ENCODE measurements around the gene CFAP74. TPM values are rescaled to one million over a fixed set of nuclear protein-coding genes. Genes with fewer than 3 reads are reported as not detected.

The CFAP74 gene
- total and polyA plus RNA-seq, 12 donors: 0.03 TPM; not detected in 11

- WGBS, 2 donors: 63 to 66% methylated on average over 15 to 16 of the region's 16 CpGs
- Histone ChIP-seq H3K4me1 (peaks cover 3 to 13% (median 7%) of the 10 kb centered on the region in 9 donors), H3K36me3 (peaks cover 0 to 6% (median 0%) of the 10 kb centered on the region in 9 donors), H3K27ac (no peak overlapping the region), H3K9me3 (no peaks in the 10 kb centered on the region), H3K4me3 (no peak overlapping the region), H3K27me3 (peaks cover 0 to 50% (median 49%) of the 10 kb centered on the region in 7 donors)
- ATAC-seq: no peak
- no peak for DNase-seq
- intact Hi-C loops (cut with DNase I): no loop called here
- no peak for TF ChIP-seq CTCF (IDR thresholded peaks at IDR 0.05)
Observed at GRCh38 chr1:2052054-2052679, 48.6 kb upstream of the CFAP74 start.

- peaks cover 3 to 19% (median 11%) of the 10 kb centered on the region in 9 donors for H3K4me1 ChIP-seq
- ATAC-seq: no peak
- intact Hi-C loops (cut with DNase I): no loop called here
- peak overlapping the region in 1 of 10 donors; percentile 34 for H3K27ac ChIP-seq
- H3K4me3 ChIP-seq: peak overlapping the region in 9 of 10 donors; percentile 40 to 64 (median 56)
- DNase-seq: no peak
- 14 to 19% methylated on average over 81 to 84 of the region's 84 CpGs for WGBS, 2 donors
- peaks cover 0 to 61% (median 56%) of the 10 kb centered on the region in 7 donors for H3K27me3 ChIP-seq
- no peaks in the 10 kb centered on the region for H3K9me3 ChIP-seq
- TF ChIP-seq CTCF (IDR thresholded peaks at IDR 0.05): no peak
- peaks cover 0 to 3% (median 0%) of the 10 kb centered on the region in 9 donors for H3K36me3 ChIP-seq
Observed at GRCh38 chr1:2050793-2051682, 47.5 kb upstream of the CFAP74 start.

- ATAC-seq: peak in 1 of 8 donors; percentile 5
- Histone ChIP-seq H3K4me1 (peaks cover 8 to 25% (median 17%) of the 10 kb centered on the region in 9 donors), H3K9me3 (no peaks in the 10 kb centered on the region), H3K36me3 (no peaks in the 10 kb centered on the region), H3K4me3 (peak overlapping the region in 9 of 10 donors; percentile 40 to 64 (median 56)), H3K27ac (peak overlapping the region in 1 of 10 donors; percentile 34), H3K27me3 (peaks cover 0 to 67% (median 61%) of the 10 kb centered on the region in 7 donors)
- DNase-seq: no peak
- no peak for TF ChIP-seq CTCF (IDR thresholded peaks at IDR 0.05)
- 2% methylated on average over 34 to 51 of the region's 51 CpGs for WGBS, 2 donors
- intact Hi-C loops (cut with DNase I): no loop called here
Observed at GRCh38 chr1:2050461-2050792, 46.8 kb upstream of the CFAP74 start.

GRCh38 chr1:2049718-2050431 is 46.3 kb upstream of the CFAP74 start, which contains the start of gene PRKCZ:
TSS of gene PRKCZ (plus strand) at chr1:2050411. CDS start at chr1:2050631, 220 bp downstream.
- 2 to 3% methylated on average over 56 to 83 of the region's 83 CpGs for WGBS, 2 donors
- Histone ChIP-seq H3K27ac (peak within 1 kb of the TSS in 3 of 10 donors; percentile 19 to 50 (median 34)), H3K27me3 (peaks cover 0 to 73% (median 61%) of the 10 kb centered on the region in 7 donors), H3K4me1 (peaks cover 12 to 30% (median 22%) of the 10 kb centered on the region in 9 donors), H3K9me3 (no peaks in the 10 kb centered on the region), H3K4me3 (peak within 1 kb of the TSS; percentile 19 to 64 (median 55)), H3K36me3 (no peaks in the 10 kb centered on the region)
- ATAC-seq (peak; percentile 76 to 92 (median 84)), DNase-seq (peak; percentile 71 to 79)
- no peak for TF ChIP-seq CTCF (IDR thresholded peaks at IDR 0.05)
- intact Hi-C loops (cut with DNase I): loop anchor here in 8 of 10 donors (5.0 to 10.0 kb wide), 4 partner anchors 88 to 108 kb away; no protein-coding TSS in a partner anchor
